Peyer's patch (tissue), 4 donors: Measurements from ENCODE around the gene CDC25B.

Experiments
- POLR2A ChIP-seq, 2 donors: fragments of 450-650 bp; IDR thresholded peaks; one replicate each; pipeline ENCODE4 v1.5.1; 2017; ENCODE audit warnings: antibody characterized with exemption in 2 of 2, mild to moderate bottlenecking in 2 of 2, moderate library complexity in 2 of 2
- TF ChIP-seq, protein P1 (sequence below), 6 experiments: fragments of 450-650 bp in 4 of 6; fragments of 200-600 bp in 2 of 6; sonication (generic) in 1 of 6; IDR thresholded peaks; one replicate each; pipeline ENCODE4 v1.5.1; 2017 to 2019; ENCODE audit warnings: antibody characterized with exemption in 6 of 6, mild to moderate bottlenecking in 3 of 6, moderate library complexity in 1 of 6

DNA sequence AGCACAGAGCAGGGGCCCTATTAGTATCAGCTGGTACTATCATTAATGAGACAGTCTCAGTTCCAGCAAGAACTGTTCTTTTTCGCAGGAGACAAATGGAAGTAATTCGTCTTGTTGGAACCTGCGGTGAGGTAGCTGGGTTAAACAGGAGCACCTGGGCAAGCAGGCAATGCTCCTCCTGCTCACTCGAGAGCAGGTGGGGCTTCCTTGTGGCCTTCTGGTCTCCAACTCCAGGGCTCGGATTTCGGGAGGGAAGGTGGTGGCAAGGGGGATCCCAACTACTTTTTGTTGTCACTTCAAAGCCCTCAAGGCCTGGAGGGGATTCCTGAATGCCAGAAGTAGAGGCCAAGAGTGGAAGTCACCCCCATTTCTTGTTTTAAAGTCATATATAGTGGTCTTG lies 13.5 kb upstream of the CDC25B start:
- TF ChIP-seq POLR2A (IDR thresholded peaks at IDR 0.05): no peak
- TF ChIP-seq, protein P1, sequence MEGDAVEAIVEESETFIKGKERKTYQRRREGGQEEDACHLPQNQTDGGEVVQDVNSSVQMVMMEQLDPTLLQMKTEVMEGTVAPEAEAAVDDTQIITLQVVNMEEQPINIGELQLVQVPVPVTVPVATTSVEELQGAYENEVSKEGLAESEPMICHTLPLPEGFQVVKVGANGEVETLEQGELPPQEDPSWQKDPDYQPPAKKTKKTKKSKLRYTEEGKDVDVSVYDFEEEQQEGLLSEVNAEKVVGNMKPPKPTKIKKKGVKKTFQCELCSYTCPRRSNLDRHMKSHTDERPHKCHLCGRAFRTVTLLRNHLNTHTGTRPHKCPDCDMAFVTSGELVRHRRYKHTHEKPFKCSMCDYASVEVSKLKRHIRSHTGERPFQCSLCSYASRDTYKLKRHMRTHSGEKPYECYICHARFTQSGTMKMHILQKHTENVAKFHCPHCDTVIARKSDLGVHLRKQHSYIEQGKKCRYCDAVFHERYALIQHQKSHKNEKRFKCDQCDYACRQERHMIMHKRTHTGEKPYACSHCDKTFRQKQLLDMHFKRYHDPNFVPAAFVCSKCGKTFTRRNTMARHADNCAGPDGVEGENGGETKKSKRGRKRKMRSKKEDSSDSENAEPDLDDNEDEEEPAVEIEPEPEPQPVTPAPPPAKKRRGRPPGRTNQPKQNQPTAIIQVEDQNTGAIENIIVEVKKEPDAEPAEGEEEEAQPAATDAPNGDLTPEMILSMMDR (IDR thresholded peaks at IDR 0.05): no peak
